SK-N-SH treated with all-trans-retinoic acid at 6 μM for 48 hours (cell line): ENCODE measurements around the gene RADIL.

ENCODE experiments used
- ARNTL ChIP-seq: fragments of 450-650 bp; formaldehyde crosslinking; IDR thresholded peaks from 2 replicates; pipeline ENCODE4 v1.5.0; 2020; ENCODE audit warnings: low read depth, mild to moderate bottlenecking, moderate library complexity, borderline replicate concordance
- ESRRG ChIP-seq: fragments of 250-450 bp; sonication (Bioruptor Pico); IDR thresholded peaks from 2 replicates; pipeline ENCODE4 v1.6.1; 2021; ENCODE audit warnings: mild to moderate bottlenecking
- GLIS3 ChIP-seq: fragments of 250-450 bp; sonication (Bioruptor Pico); IDR thresholded peaks from 2 replicates; pipeline ENCODE4 v1.5.0; 2020; ENCODE audit warnings: mild to moderate bottlenecking, moderate library complexity
- ISL1 ChIP-seq: fragments of 250-450 bp; sonication (Bioruptor Pico); IDR thresholded peaks from 2 replicates; pipeline ENCODE4 v2.1.2; 2022; ENCODE audit warnings: mild to moderate bottlenecking, moderate library complexity
- OSR1 ChIP-seq: fragments of 250-450 bp; sonication (Bioruptor Pico); IDR thresholded peaks from 2 replicates; pipeline ENCODE4 v1.8.0; 2022; ENCODE audit warnings: moderate library complexity, mild to moderate bottlenecking, inconsistent platforms
- TCF4 ChIP-seq: fragments of 250-450 bp; sonication (Bioruptor Pico); IDR thresholded peaks from 2 replicates; pipeline ENCODE4 v1.8.0; 2021; ENCODE audit warnings: mild to moderate bottlenecking, moderate library complexity, borderline replicate concordance
- ZFP30 ChIP-seq: fragments of 450-650 bp; formaldehyde crosslinking; IDR thresholded peaks from 2 replicates; pipeline ENCODE4 v1.5.0; 2022; ENCODE audit warnings: mild to moderate bottlenecking, moderate library complexity
- ZNF565 ChIP-seq: fragments of 450-650 bp; formaldehyde crosslinking; conservative IDR thresholded peaks from 2 replicates; pipeline ENCODE4 v1.5.0; 2020; ENCODE audit warnings: low read depth, mild to moderate bottlenecking, moderate library complexity
- ZNF70 ChIP-seq: fragments of 450-650 bp; formaldehyde crosslinking; IDR thresholded peaks from 2 replicates; pipeline ENCODE4 v1.5.0; 2020; ENCODE audit warnings: mild to moderate bottlenecking, moderate library complexity
- ZNF8 ChIP-seq: fragments of 450-650 bp; formaldehyde crosslinking; IDR thresholded peaks from 2 replicates; pipeline ENCODE4 v1.5.0; 2020; ENCODE audit warnings: mild to moderate bottlenecking, moderate library complexity
- TF ChIP-seq, protein P1 (sequence below): fragments of 250-450 bp; sonication (Bioruptor Pico); IDR thresholded peaks from 2 replicates; pipeline ENCODE4 v1.5.1; 2020; ENCODE audit warnings: low read depth, mild to moderate bottlenecking, moderate library complexity
- TF ChIP-seq, protein P2 (sequence below): fragments of 250-450 bp; sonication (Bioruptor Pico); IDR thresholded peaks from 2 replicates; pipeline ENCODE4 v1.8.0; 2020; ENCODE audit warnings: mild to moderate bottlenecking, moderate library complexity, borderline replicate concordance

DNA sequence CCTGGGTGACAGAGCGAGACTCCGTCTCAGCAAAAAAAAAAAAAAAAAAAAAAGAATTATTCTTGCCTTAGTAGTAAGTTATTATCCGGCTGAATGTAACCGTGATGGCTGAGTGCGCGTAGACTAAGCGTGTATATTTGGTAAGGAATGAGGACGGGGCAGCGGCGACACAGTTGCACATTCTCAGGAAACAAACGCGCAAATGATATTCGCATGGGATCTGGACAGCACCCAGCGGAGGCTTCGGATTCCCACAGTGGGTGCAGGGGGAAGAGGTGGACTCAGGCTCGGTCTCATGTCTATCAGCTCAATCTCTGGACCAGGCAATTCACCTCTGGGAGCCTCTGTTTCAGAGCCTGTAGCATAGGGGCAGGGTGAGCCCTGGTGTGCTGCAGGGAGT is 50.8 kb downstream of the RADIL start:
- no peak for TF ChIP-seq ZNF8 (CRISPR knock-in tag)
- TF ChIP-seq ZNF70 (CRISPR knock-in tag) = no peak
- TF ChIP-seq OSR1 (CRISPR knock-in tag) = no peak
- TF ChIP-seq ZFP30 = no peak
- TF ChIP-seq, protein P1, sequence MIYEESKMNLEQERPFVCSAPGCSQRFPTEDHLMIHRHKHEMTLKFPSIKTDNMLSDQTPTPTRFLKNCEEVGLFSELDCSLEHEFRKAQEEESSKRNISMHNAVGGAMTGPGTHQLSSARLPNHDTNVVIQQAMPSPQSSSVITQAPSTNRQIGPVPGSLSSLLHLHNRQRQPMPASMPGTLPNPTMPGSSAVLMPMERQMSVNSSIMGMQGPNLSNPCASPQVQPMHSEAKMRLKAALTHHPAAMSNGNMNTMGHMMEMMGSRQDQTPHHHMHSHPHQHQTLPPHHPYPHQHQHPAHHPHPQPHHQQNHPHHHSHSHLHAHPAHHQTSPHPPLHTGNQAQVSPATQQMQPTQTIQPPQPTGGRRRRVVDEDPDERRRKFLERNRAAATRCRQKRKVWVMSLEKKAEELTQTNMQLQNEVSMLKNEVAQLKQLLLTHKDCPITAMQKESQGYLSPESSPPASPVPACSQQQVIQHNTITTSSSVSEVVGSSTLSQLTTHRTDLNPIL = no peak
- TF ChIP-seq ESRRG (CRISPR knock-in tag) = no peak
- TF ChIP-seq, protein P2, sequence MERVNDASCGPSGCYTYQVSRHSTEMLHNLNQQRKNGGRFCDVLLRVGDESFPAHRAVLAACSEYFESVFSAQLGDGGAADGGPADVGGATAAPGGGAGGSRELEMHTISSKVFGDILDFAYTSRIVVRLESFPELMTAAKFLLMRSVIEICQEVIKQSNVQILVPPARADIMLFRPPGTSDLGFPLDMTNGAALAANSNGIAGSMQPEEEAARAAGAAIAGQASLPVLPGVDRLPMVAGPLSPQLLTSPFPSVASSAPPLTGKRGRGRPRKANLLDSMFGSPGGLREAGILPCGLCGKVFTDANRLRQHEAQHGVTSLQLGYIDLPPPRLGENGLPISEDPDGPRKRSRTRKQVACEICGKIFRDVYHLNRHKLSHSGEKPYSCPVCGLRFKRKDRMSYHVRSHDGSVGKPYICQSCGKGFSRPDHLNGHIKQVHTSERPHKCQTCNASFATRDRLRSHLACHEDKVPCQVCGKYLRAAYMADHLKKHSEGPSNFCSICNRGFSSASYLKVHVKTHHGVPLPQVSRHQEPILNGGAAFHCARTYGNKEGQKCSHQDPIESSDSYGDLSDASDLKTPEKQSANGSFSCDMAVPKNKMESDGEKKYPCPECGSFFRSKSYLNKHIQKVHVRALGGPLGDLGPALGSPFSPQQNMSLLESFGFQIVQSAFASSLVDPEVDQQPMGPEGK (CRISPR knock-in tag) = no peak
- TF ChIP-seq ARNTL (CRISPR knock-in tag) = no peak
- no peak for TF ChIP-seq ZNF565 (CRISPR knock-in tag)
- TF ChIP-seq GLIS3 (CRISPR knock-in tag) = no peak
- TF ChIP-seq ISL1 = no peak
- TF ChIP-seq TCF4 (CRISPR knock-in tag) = no peak
